GM23248 (cell line): ENCODE data around the gene MAP3K20. TPM values are rescaled to one million over a fixed set of nuclear protein-coding genes. Genes with fewer than 3 reads are reported as not detected.

Experiments
- DNase-seq: peaks from one replicate; pipeline ENCODE4 v3.0.0-alpha.2; 2015
- H2AFZ ChIP-seq: fragments of 200-600 bp; sonication (generic); 2 replicates; pipeline ENCODE4 v1.6.1; 2016; ENCODE audit warnings: antibody characterized with exemption
- H3F3A ChIP-seq: fragments of 200-600 bp; sonication (generic); 2 replicates; pipeline ENCODE4 v1.6.1; 2016; ENCODE audit warnings: mild to moderate bottlenecking, antibody characterized with exemption, mixed run types; ENCODE audit not compliant: insufficient read depth
- H3K27ac ChIP-seq: fragments of 200-600 bp; sonication (generic); 2 replicates; pipeline ENCODE4 v1.5.1; 2016; ENCODE audit warnings: mild to moderate bottlenecking
- H3K27me3 ChIP-seq: fragments of 200-600 bp; sonication (generic); replicated peaks from 2 replicates; pipeline ENCODE4 v1.6.1; 2016; ENCODE audit warnings: mild to moderate bottlenecking; ENCODE audit not compliant: insufficient read depth
- H3K36me3 ChIP-seq: fragments of 200-600 bp; sonication (generic); 2 replicates; pipeline ENCODE4 v1.6.1; 2016; ENCODE audit warnings: low read depth, mild to moderate bottlenecking
- H3K4me1 ChIP-seq: fragments of 200-600 bp; sonication (generic); 2 replicates; pipeline ENCODE4 v1.6.1; 2016; ENCODE audit warnings: mild to moderate bottlenecking; ENCODE audit not compliant: insufficient read depth
- H3K4me2 ChIP-seq: fragments of 200-600 bp; sonication (generic); one replicate; pipeline ENCODE4 v1.6.1; 2016; ENCODE audit warnings: mild to moderate bottlenecking; ENCODE audit not compliant: unreplicated experiment
- H3K4me3 ChIP-seq: fragments of 200-600 bp; sonication (generic); 2 replicates; pipeline ENCODE4 v1.5.1; 2016; ENCODE audit warnings: mild to moderate bottlenecking
- H3K79me2 ChIP-seq: fragments of 200-600 bp; sonication (generic); 2 replicates; pipeline ENCODE4 v1.6.1; 2016; ENCODE audit warnings: mild to moderate bottlenecking; ENCODE audit not compliant: insufficient read depth
- H3K9ac ChIP-seq: fragments of 200-600 bp; sonication (generic); 2 replicates; pipeline ENCODE4 v1.6.1; 2016; ENCODE audit warnings: mild to moderate bottlenecking
- H3K9me2 ChIP-seq: fragments of 200-600 bp; sonication (generic); 2 replicates; pipeline ENCODE4 v1.6.1; 2016; ENCODE audit warnings: mixed run types, mild to moderate bottlenecking, moderate library complexity; ENCODE audit not compliant: insufficient read depth
- H3K9me3 ChIP-seq: fragments of 200-600 bp; sonication (generic); one replicate; pipeline ENCODE4 v1.6.1; 2017; ENCODE audit warnings: low read depth
- H4K20me1 ChIP-seq: fragments of 200-600 bp; sonication (generic); 2 replicates; pipeline ENCODE4 v1.6.0; 2016; ENCODE audit not compliant: insufficient read depth
- EZH2 ChIP-seq: fragments of 200-600 bp; sonication (generic); IDR thresholded peaks from 2 replicates; pipeline ENCODE4 v1.6.1; 2018; ENCODE audit warnings: antibody characterized with exemption, mild to moderate bottlenecking; ENCODE audit not compliant: insufficient read depth, poor library complexity, severe bottlenecking
- EZH2phosphoT487 ChIP-seq: fragments of 200-600 bp; sonication (generic); IDR thresholded peaks from 2 replicates; pipeline ENCODE4 v1.6.1; 2018; ENCODE audit warnings: antibody characterized with exemption, moderate library complexity, mild to moderate bottlenecking, low read depth; ENCODE audit not compliant: insufficient read depth
- WGBS, 2 experiments: methylation state at CpG; one replicate each; pipeline ENCODE4 v1.1.6; 2015 to 2017; ENCODE audit warnings: low lambda C conversion rate in 2 of 2, low coverage in 1 of 2; ENCODE audit errors: missing lambda C conversion rate in 2 of 2; 5-methylcytosine and 5-hydroxymethylcytosine counted together
- in situ Hi-C: fragments of 300-500 bp; cut with MboI; formaldehyde crosslinking; loops from 2 replicates; pipeline ENCODE4 v1.15.0; 2020
- polyA plus RNA-seq: library from polyadenylated mRNA; unstranded; fragments of >200 nt; fragmentation: Nextera tagmentation; extraction: Ambion mirVana; gene quantifications from 2 replicates; pipeline ENCODE4 v1.2.1, GENCODE V29; 2016
- total RNA-seq: library from RNA; depleted of rRNA; stranded (reverse); fragments of >200 nt; shearing (Covaris generic); gene quantifications from 2 replicates; pipeline ENCODE4 v1.2.3, GENCODE V29; 2014

The MAP3K20 gene
- total and polyA plus RNA-seq, 2 experiments from 2014 or later: 55.0 to 68.9 TPM

- H3K4me2 ChIP-seq: no peak overlapping the region
- no peak for TF ChIP-seq EZH2
- TF ChIP-seq EZH2phosphoT487: no peak
- 93 to 96% methylated on average over 3 of the region's 3 CpGs for WGBS, 2 experiments
- H3K36me3 ChIP-seq: no peaks in the 10 kb centered on the region
- H3K27ac ChIP-seq: no peak overlapping the region
- H3K9me3 ChIP-seq: no peaks in the 10 kb centered on the region
- H3K79me2 ChIP-seq: peaks cover 68% of the 10 kb centered on the region
- H4K20me1 ChIP-seq: no peaks in the 10 kb centered on the region
- H3K4me3 ChIP-seq: no peak overlapping the region
- H3K9ac ChIP-seq: no peak overlapping the region
- H2AFZ ChIP-seq: no peak overlapping the region
- H3K9me2 ChIP-seq: no peaks in the 10 kb centered on the region
- no peak for DNase-seq
- H3K27me3 ChIP-seq: no peaks in the 10 kb centered on the region
- H3F3A ChIP-seq: no peaks in the 10 kb centered on the region
- peaks cover 11% of the 10 kb centered on the region; the same call in 1 of the 2 replicates for H3K4me1 ChIP-seq
- in situ Hi-C loops: no loop called here
Observed at GRCh38 chr2:173175222-173175621, 99.6 kb downstream of the MAP3K20 start.

GRCh38 chr2:173181982-173182381, 106.3 kb downstream of the MAP3K20 start:
- H3K4me2 ChIP-seq: no peak overlapping the region
- H2AFZ ChIP-seq: no peak overlapping the region
- H3K27ac ChIP-seq: no peak overlapping the region
- peaks cover 24% of the 10 kb centered on the region for H3K4me1 ChIP-seq
- no peaks in the 10 kb centered on the region for H4K20me1 ChIP-seq
- peaks cover 57% of the 10 kb centered on the region for H3K79me2 ChIP-seq
- H3K4me3 ChIP-seq: no peak overlapping the region
- no peaks in the 10 kb centered on the region for H3K36me3 ChIP-seq
- in situ Hi-C loops: no loop called here
- no peak overlapping the region for H3K9ac ChIP-seq
- no peak for DNase-seq
- H3K9me2 ChIP-seq: no peaks in the 10 kb centered on the region
- WGBS, 2 experiments: 98 to 100% methylated on average over 2 of the region's 2 CpGs
- no peaks in the 10 kb centered on the region for H3K27me3 ChIP-seq
- TF ChIP-seq EZH2 (no peak), EZH2phosphoT487 (no peak)
- no peaks in the 10 kb centered on the region for H3K9me3 ChIP-seq
- peaks cover 32% of the 10 kb centered on the region for H3F3A ChIP-seq

- H3K9ac ChIP-seq: peak overlapping the region; percentile 67
Observed at GRCh38 chr2:173184031-173185004, 108.7 kb downstream of the MAP3K20 start.

GRCh38 chr2:173185437-173185836, 109.8 kb downstream of the MAP3K20 start:
- in situ Hi-C loops: no loop called here
- DNase-seq: peak; percentile 48
- H3F3A ChIP-seq: peaks cover 52% of the 10 kb centered on the region

More at GRCh38 chr2:173184031-173185004, 108.7 kb downstream of the MAP3K20 start:
- Histone ChIP-seq H3F3A (peaks cover 51% of the 10 kb centered on the region), H2AFZ (no peak overlapping the region), H3K4me1 (peaks cover 41% of the 10 kb centered on the region), H3K4me3 (no peak overlapping the region), H3K36me3 (0 out of 2 replicates have a peak, but pooled peaks cover under 1% of the 10 kb centered on the region), H3K27ac (peak overlapping the region; percentile 93), H3K4me2 (peak overlapping the region; percentile 27), H3K9me3 (no peaks in the 10 kb centered on the region), H3K27me3 (no peaks in the 10 kb centered on the region), H4K20me1 (no peaks in the 10 kb centered on the region), H3K79me2 (peaks cover 41% of the 10 kb centered on the region), H3K9me2 (no peaks in the 10 kb centered on the region)
- 26 to 27% methylated on average over 11 of the region's 11 CpGs for WGBS, 2 experiments
- TF ChIP-seq EZH2phosphoT487 (no peak), EZH2 (no peak)
- in situ Hi-C loops: no loop called here
- DNase-seq: peak; percentile 99

More at GRCh38 chr2:173185437-173185836, 109.8 kb downstream of the MAP3K20 start:
- peak overlapping the region; percentile 67; the same call in 1 of the 2 replicates for H3K9ac ChIP-seq
- 0 out of 2 replicates have a peak, but pooled peaks cover 3% of the 10 kb centered on the region for H3K36me3 ChIP-seq
- peaks cover 40% of the 10 kb centered on the region for H3K79me2 ChIP-seq
- H3K9me3 ChIP-seq: no peaks in the 10 kb centered on the region
- peak overlapping the region; percentile 93 for H3K27ac ChIP-seq
- H2AFZ ChIP-seq: no peak overlapping the region
- H3K4me1 ChIP-seq: peaks cover 41% of the 10 kb centered on the region
- H3K27me3 ChIP-seq: no peaks in the 10 kb centered on the region
- no peak overlapping the region for H3K4me2 ChIP-seq
- no peak overlapping the region for H3K4me3 ChIP-seq
- no peaks in the 10 kb centered on the region for H4K20me1 ChIP-seq
- no peak for TF ChIP-seq EZH2
- no peak for TF ChIP-seq EZH2phosphoT487
- no peaks in the 10 kb centered on the region for H3K9me2 ChIP-seq
